Mesodermal cell (in vitro differentiated cells): ENCODE measurements around the gene PACSIN2.
"Not testable (repeated sequence)": the region's sequence is repeated elsewhere in the genome, so short reads cannot be mapped to it uniquely, and the experiment has no call there.

Experiments
- H3K27ac ChIP-seq: 2 replicates; pipeline ENCODE4 v1.7.0; 2013; ENCODE audit warnings: mild to moderate bottlenecking, low read depth, low read length, moderate library complexity; ENCODE audit not compliant: severe bottlenecking
- H3K36me3 ChIP-seq: 2 replicates; pipeline ENCODE4 v1.7.1; 2013; ENCODE audit warnings: mild to moderate bottlenecking, low read length, moderate library complexity; ENCODE audit not compliant: control insufficient read depth, insufficient read depth
- H3K4me1 ChIP-seq: one replicate; pipeline ENCODE4 v1.7.1; 2013; ENCODE audit warnings: mild to moderate bottlenecking, low read length; ENCODE audit not compliant: insufficient read depth, control insufficient read depth, poor library complexity, severe bottlenecking
- H3K4me3 ChIP-seq: 2 replicates; pipeline ENCODE4 v1.7.0; 2013; ENCODE audit warnings: low read length, control low read depth, mild to moderate bottlenecking; ENCODE audit not compliant: insufficient read depth, poor library complexity, severe bottlenecking; ENCODE audit errors: extremely low read depth
- H3K9me3 ChIP-seq: 2 replicates; pipeline ENCODE4 v1.7.1; 2013; ENCODE audit warnings: mild to moderate bottlenecking, low read length, moderate library complexity; ENCODE audit not compliant: control insufficient read depth
- WGBS, 2 experiments: methylation state at CpG; one replicate each; pipeline ENCODE4 v1.1.5; 2013; ENCODE audit warnings: missing lambda C conversion rate in 2 of 2; ENCODE audit not compliant: insufficient coverage in 2 of 2; 5-methylcytosine and 5-hydroxymethylcytosine counted together

Gene PACSIN2

DNA sequence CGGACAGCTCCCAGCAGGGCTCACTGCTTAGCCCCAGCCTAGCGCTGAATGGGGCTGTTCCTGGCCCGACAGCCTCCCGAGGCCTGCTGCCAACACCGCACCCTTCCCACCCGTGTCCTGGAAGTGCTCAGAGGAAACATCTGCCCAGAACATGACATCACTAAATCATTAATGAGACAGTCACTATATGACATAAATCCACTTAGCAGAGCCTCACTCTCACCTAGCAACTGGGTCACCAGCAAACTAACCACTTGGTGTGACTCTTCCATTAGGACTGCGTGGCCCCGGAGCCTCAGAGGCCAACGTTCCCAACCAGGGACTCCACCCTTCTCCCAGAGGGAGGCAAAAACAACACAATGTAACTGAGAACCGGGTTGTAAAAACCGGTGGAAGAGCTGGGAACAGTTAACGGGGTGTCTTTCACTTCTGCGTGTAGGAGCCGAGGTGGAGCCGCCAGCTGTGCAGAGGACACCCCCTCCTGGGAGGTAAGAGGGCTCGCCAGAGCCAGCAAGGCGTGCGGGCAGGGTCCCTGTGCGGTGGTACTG is 21.4 kb upstream of the PACSIN2 start:
- Histone ChIP-seq H3K27ac (no peak overlapping the region), H3K9me3 (no peaks in the 10 kb centered on the region), H3K36me3 (no peaks in the 10 kb centered on the region), H3K4me1 (no peaks in the 10 kb centered on the region), H3K4me3 (no peak overlapping the region)
- WGBS, 2 experiments: 83 to 90% methylated on average over 13 to 14 of the region's 19 CpGs

DNA sequence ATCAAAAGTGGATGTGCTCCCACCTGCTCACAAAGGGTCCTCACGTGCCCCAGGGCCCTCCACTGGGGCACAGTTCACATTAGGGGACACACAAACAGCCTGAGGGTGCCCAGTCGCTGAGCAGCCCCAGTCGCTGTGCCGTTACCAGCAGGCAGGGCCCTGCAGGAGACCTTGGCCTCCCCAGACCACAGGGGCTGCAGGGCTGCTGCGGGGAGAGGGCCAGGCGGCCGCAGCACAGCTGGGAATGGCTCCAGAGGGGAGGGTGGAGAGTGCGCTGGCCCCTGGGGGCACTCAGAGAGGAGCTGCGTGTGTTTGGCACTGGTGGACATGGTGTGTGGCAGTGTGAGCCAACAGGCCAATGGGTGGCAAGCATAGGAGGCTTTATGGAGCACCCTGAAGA is 20.3 kb upstream of the PACSIN2 start:
- Histone ChIP-seq H3K4me1 (no peaks in the 10 kb centered on the region), H3K36me3 (no peaks in the 10 kb centered on the region), H3K27ac (no peak overlapping the region), H3K4me3 (no peak overlapping the region), H3K9me3 (no peaks in the 10 kb centered on the region)
- WGBS, 2 experiments: 92 to 95% methylated on average over 6 to 9 of the region's 9 CpGs

DNA sequence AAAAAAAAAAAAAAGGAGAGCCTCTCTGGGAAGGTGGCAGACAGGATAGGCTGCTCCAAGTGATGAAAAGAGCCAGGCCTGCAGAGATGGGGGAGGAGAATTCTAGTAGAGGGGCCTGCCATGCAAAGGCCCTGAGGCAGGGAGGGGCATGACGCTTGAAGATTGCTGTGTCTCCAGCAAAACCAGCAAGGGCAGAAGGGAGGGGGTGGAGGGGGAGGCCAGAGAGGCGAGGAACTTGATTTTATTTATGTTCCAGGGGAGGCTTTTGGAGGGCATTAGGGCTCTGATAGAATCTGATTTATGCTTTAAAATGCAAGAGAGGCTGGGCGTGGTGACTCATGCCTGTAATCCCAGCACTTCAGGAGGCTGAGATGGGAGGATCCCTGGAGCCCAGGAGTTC is 16.7 kb upstream of the PACSIN2 start:
- Histone ChIP-seq H3K4me1 (no peaks in the 10 kb centered on the region), H3K4me3 (no peak overlapping the region), H3K27ac (no peak overlapping the region), H3K36me3 (no peaks in the 10 kb centered on the region), H3K9me3 (no peaks in the 10 kb centered on the region)
- 77 to 90% methylated on average over 2 to 3 of the region's 3 CpGs for WGBS, 2 experiments

DNA sequence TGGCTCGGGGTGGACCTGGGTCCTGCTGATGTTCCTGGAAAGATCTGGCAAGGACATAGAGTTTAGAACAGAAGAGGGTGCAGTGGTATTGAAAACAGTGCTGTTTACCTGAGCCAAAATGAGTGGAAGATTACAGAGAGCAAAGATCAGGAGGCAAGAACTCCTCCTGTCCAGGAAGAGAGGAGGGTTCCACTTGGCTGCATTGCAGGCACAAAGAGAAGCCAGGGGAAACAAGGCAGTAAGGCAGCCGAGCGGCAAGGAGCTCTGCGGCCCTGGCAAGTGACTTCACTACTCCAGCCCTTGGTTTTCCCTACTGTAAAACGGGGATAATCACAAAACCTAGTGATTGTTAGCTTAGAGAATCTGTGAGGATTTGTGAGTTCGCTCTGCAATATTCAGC is 3.7 kb upstream of the PACSIN2 start:
- Histone ChIP-seq H3K4me3 (no peak overlapping the region), H3K27ac (no peak overlapping the region), H3K9me3 (no peaks in the 10 kb centered on the region), H3K4me1 (peaks cover 1% of the 10 kb centered on the region), H3K36me3 (no peaks in the 10 kb centered on the region)
- 91 to 97% methylated on average over 5 to 6 of the region's 6 CpGs for WGBS, 2 experiments

DNA sequence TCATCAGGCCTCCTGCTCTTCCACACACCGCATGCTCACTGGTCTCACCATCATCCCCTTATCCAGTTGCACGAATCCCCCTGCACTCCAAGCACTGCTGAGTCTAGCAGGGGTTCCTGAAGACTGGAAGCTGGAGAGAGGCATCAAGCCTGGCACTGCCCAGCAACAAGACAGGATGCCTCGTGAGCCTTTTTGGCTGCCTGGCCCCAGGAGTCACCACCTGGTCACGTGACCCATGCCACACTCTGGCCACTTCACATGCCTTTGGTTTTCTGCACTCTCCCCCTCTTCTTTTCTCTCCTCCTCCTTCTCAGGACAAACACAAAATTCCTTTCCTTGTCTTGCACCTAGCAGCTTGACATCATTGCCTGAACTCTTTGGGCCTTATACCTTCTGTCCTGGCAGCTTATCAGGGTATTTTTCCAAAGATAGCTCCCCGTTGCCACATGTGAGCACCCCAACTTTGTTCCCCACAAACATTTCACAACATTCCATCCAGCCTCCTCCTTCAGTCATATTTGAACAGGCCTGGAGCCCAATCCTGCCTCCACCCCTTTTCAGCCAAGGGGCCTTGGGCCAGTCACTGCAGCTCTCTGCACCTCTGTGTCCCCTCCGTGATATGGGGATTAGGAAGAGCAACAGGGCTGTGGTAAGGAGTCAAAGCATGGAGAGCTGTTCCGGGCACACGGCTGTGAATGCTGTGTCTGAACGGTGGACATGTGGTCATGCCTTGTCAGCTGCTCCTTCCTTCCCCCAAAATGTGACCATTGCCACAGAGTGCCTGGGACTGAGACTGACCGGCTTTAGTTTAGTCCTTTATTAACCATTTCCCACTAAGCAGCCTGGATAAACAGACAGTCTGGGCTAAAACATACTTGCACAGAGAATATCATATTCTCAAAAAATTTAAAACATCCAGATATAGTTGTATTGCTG is 2.8 kb upstream of the PACSIN2 start:
- Histone ChIP-seq H3K36me3 (peaks cover 6% of the 10 kb centered on the region), H3K27ac (no peak overlapping the region), H3K9me3 (no peaks in the 10 kb centered on the region), H3K4me1 (peaks cover 9% of the 10 kb centered on the region), H3K4me3 (no peak overlapping the region)
- WGBS, 2 experiments: 92 to 93% methylated on average over 10 of the region's 10 CpGs

DNA sequence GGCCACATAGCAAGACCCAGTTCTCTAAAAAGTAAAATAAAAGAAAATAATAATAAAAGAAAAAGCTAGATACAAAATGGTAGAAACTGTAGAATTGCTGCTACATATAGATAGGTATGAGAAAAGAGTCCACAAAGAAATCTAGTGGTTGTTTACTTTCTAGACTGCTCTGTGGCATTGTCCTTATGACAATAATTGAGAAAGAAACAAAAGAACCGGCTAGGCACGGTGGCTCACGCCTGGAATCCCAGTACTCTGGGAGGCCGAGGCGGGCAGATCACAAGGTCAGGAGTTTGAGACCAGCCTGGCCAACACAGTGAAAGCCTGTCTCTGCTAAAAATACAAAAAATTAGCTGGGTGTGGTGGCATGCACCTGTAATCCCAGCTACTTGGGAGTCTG is 1.2 kb upstream of the PACSIN2 start:
- H3K4me1 ChIP-seq: peaks cover 12% of the 10 kb centered on the region
- not testable (repeated sequence) for H3K27ac ChIP-seq, H3K9me3 ChIP-seq, H3K4me3 ChIP-seq, H3K36me3 ChIP-seq
- WGBS, 2 experiments: 89 to 94% methylated on average over 5 of the region's 5 CpGs

DNA sequence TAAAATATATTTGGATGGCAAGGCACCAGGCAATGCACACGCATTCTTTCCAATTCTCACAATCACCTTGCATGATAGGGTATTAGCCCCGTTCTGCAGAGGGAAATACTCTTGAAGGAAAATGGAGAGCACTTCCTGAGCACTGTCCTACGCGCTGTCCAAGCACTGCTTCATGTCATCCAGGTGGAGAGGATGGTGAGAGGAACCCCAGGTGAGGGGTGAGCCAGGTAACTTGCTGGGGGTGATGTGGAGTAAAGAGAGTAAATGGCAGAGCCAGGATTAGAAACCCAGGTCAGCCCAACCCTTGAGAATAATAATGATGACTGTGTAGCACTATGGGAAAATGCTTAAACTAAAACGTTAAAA is 711 bp upstream of the PACSIN2 start:
- Histone ChIP-seq H3K4me3 (peak overlapping the region; percentile 96), H3K27ac (no peak overlapping the region), H3K9me3 (no peaks in the 10 kb centered on the region), H3K36me3 (peaks cover 6% of the 10 kb centered on the region), H3K4me1 (peaks cover 17% of the 10 kb centered on the region)
- WGBS, 2 experiments: 55 to 61% methylated on average over 3 to 4 of the region's 5 CpGs

DNA sequence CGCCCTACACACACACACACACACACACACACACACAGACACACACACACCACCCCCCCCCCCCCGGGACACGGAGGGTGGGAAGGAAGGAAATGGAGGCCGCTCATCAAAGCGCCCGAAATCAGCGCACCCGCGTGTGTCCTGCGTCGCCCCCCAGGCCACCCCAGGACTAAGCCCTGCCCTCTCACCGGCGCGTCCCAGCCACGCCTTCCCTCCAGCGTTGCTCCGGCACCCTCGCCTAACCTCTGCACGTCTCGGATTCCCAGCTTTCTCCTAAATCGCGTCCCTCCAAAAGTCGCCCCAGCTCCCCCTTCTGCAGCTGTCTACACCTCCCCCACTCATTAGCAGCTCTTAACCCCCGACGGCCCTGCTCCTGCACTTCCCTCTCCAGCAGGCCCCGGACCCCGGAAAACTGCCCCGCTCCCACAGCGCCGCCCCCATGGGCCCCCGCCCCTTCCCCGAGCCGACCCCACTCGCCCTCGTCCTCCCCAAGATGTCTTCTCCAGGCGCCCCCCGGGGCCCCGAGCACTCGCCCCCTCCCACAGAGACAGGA is 557 bp downstream of the PACSIN2 start:
- peak overlapping the region; percentile 67 for H3K27ac ChIP-seq
- peak overlapping the region; percentile 96 for H3K4me3 ChIP-seq
- WGBS, 2 experiments: 0% methylated on average over 17 to 23 of the region's 39 CpGs
- H3K9me3 ChIP-seq: no peaks in the 10 kb centered on the region
- peaks cover 6% of the 10 kb centered on the region for H3K36me3 ChIP-seq
- peaks cover 17% of the 10 kb centered on the region for H3K4me1 ChIP-seq

DNA sequence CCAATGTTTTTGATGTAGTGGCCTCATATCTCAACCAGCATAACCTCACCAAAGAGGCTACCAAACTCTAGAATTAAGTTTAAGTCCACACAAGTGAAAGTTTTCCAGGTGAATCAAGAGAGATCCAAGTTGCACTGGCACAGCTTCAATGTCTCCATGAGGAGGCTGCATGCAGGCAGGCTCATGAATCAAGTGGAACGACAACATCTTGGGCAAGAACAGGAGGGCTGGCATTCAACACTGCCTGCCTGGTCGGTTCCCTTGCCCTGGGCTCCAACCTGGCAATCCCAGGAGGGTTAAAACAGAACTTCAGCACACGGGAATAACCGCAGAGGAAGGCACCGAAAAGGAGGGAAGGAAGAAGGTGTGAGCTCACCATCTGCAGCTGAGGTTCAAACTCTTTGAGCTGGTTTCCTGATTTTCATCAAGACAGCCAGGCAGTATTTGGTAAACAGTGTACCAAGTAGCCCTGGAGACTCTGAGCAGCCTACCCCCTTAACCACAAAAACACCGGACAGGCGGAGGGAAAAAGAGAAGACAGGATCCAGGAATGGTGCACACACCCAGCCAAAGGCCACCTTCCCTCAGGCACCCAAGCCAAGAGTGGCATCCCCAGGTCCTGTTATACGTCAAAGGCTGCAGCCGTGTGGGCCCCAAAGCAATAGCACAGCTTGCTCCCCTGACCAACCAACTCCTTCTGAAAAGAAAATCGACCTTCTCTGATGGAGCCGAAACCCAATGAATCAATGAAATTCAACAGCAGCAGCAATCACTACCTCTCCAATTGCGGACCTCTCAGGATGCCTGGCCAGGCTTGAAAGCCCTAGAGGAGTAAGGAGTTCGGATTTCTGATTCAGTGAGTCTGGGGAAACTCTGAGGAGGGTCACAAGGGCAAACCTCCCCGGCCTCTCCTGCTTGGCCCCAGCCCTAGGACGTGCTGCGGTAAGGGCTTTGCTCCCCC is 1.3 kb downstream of the PACSIN2 start:
- Histone ChIP-seq H3K36me3 (peaks cover 6% of the 10 kb centered on the region), H3K9me3 (no peaks in the 10 kb centered on the region), H3K4me1 (peaks cover 17% of the 10 kb centered on the region), H3K4me3 (peak overlapping the region; percentile 96), H3K27ac (peak overlapping the region; percentile 67)
- 46 to 48% methylated on average over 8 to 10 of the region's 16 CpGs for WGBS, 2 experiments

DNA sequence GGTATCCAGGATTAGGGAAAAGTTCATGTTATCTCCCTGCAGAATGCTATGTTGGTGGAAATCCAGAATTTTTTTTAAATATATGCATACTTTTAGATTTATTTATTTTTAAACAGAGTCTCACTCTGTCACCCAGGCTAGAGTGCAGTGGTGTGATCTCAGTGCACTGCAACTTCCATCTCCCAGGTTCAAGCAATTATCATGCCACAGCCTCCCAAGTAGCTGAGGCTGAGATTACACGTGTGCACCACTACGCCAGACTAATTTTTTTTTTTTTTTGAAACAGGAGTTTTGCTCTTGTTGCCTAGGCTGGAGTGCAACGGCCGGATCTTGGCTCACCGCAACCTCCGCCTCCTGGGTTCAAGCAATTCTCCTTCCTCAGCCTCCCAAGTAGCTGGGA is 2.6 kb downstream of the PACSIN2 start:
- H3K27ac ChIP-seq: no peak overlapping the region
- H3K4me3 ChIP-seq: no peak overlapping the region
- 80 to 88% methylated on average over 2 to 6 of the region's 6 CpGs for WGBS, 2 experiments
- peaks cover 24% of the 10 kb centered on the region for H3K4me1 ChIP-seq
- peaks cover 6% of the 10 kb centered on the region for H3K36me3 ChIP-seq
- no peaks in the 10 kb centered on the region for H3K9me3 ChIP-seq
